ENCODE results near the gene NOL8. TPM values are rescaled to one million over a fixed set of nuclear protein-coding genes. Genes with fewer than 3 reads are reported as not detected.

The NOL8 gene
- total RNA-seq, 1 experiment from 2014 or later: 30.6 TPM

GRCh38 chr9:92327283-92327850 lies 2.2 kb upstream of the NOL8 start:
- no peaks in the 10 kb centered on the region for H3K9me3 ChIP-seq (ENCODE audit: control insufficient read depth, insufficient read depth, low read depth, low read length)
- no peak overlapping the region for H3K4me3 ChIP-seq (ENCODE audit: low read depth in 2 of 2, low read length in 2 of 2)
- peaks cover 4% of the 10 kb centered on the region; the same call in 1 of the 2 replicates for H3K4me1 ChIP-seq (ENCODE audit: control insufficient read depth, insufficient read depth, low read length)
- no TSS peak for BruUV-seq (replicated peaks)
- no peak overlapping the region for H3K27ac ChIP-seq (ENCODE audit: low read length)
- ChIA-PET POLR2A (no interaction called here), CTCF (no interaction called here)
- no peak for DNase-seq (ENCODE audit: low read depth, low spot score)
- TF ChIP-seq REST (IDR thresholded peaks at IDR 0.05; ENCODE audit: insufficient read depth in 1 of 2, low read depth in 2 of 2, low read length in 1 of 2): no peak
- no peak for TF ChIP-seq TCF7L2 (IDR thresholded peaks at IDR 0.05; ENCODE audit: low read depth, low read length)
- no peak for TF ChIP-seq SIN3A (IDR thresholded peaks at IDR 0.05; ENCODE audit: borderline replicate concordance, insufficient read depth, low read depth, low read length)
- TF ChIP-seq POLR2AphosphoS5 (IDR thresholded peaks at IDR 0.05; ENCODE audit: low read depth, low read length): no peak
- no peak for TF ChIP-seq CTCF (IDR thresholded peaks at IDR 0.05)
- no peaks in the 10 kb centered on the region for H3K27me3 ChIP-seq (ENCODE audit: control insufficient read depth, insufficient read depth, low read length)
- intact Hi-C loops (cut with micrococcal nuclease; ENCODE audit: unreplicated experiment) (loop anchor here (10.0 kb wide), 1 partner anchor 117 kb away; no protein-coding TSS in a partner anchor), in situ Hi-C loops (cut with HindIII; ENCODE audit: low pct_unique_long_range_greater_than_20kb, low sequenced_read_pairs) (no loop called here)
- ATAC-seq: no peak
- peaks cover 4% of the 10 kb centered on the region; the same call in 1 of the 2 replicates for H3K36me3 ChIP-seq (ENCODE audit: control insufficient read depth, insufficient read depth, low read length)

GRCh38 chr9:92325991-92326500 lies 896 bp upstream of the NOL8 start:
- Histone ChIP-seq H3K36me3 (ENCODE audit: control insufficient read depth, insufficient read depth, low read length) (peaks cover 10% of the 10 kb centered on the region), H3K9me3 (ENCODE audit: control insufficient read depth, insufficient read depth, low read depth, low read length) (no peaks in the 10 kb centered on the region), H3K4me3 (ENCODE audit: low read depth in 2 of 2, low read length in 2 of 2) (peak overlapping the region; percentile 91 to 97), H3K27ac (ENCODE audit: low read length) (peak overlapping the region; percentile 99), H3K27me3 (ENCODE audit: control insufficient read depth, insufficient read depth, low read length) (no peaks in the 10 kb centered on the region), H3K4me1 (ENCODE audit: control insufficient read depth, insufficient read depth, low read length) (peaks cover 4% of the 10 kb centered on the region; the same call in 1 of the 2 replicates)
- ChIA-PET CTCF (no interaction called here), POLR2A (no interaction called here)
- no TSS peak for BruUV-seq (replicated peaks)
- TF ChIP-seq CTCF (IDR thresholded peaks at IDR 0.05) (no peak), SIN3A (IDR thresholded peaks at IDR 0.05; ENCODE audit: borderline replicate concordance, insufficient read depth, low read depth, low read length) (no peak), TCF7L2 (IDR thresholded peaks at IDR 0.05; ENCODE audit: low read depth, low read length) (no peak), POLR2AphosphoS5 (IDR thresholded peaks at IDR 0.05; ENCODE audit: low read depth, low read length) (no peak), REST (IDR thresholded peaks at IDR 0.05; ENCODE audit: insufficient read depth in 1 of 2, low read depth in 2 of 2, low read length in 1 of 2) (no peak)
- no peak for DNase-seq (ENCODE audit: low read depth, low spot score)
- intact Hi-C loops (cut with micrococcal nuclease; ENCODE audit: unreplicated experiment): loop anchor here (10.0 kb wide), 1 partner anchor 119 kb away; no protein-coding TSS in a partner anchor
- in situ Hi-C loops (cut with HindIII; ENCODE audit: low pct_unique_long_range_greater_than_20kb, low sequenced_read_pairs): no loop called here
- ATAC-seq: peak; percentile 23

Measured in Panc1 (cell line).